HG03039 (cell line): ENCODE measurements around the gene EIF3CL.
"Not testable (repeated sequence)": the region's sequence is repeated elsewhere in the genome, so short reads cannot be mapped to it uniquely, and the experiment has no call there.

ENCODE experiments used
- ATAC-seq: cut with Tn5 transposase; IDR thresholded peaks from one replicate; pipeline ENCODE4 v1.9.1; 2021; ENCODE audit warnings: mild to moderate bottlenecking, moderate library complexity; ENCODE audit not compliant: unreplicated experiment

Gene EIF3CL

GRCh38 chr16:28364268-28365173, 39.1 kb downstream of the EIF3CL start:
- ATAC-seq, result peak; percentile 84

- ATAC-seq, result not testable (repeated sequence)
Measured at GRCh38 chr16:28363408-28363807, 40.2 kb downstream of the EIF3CL start, which contains the start of gene NPIPB6. Gene NPIPB6, minus strand, starts transcription at chr16:28363508. Its CDS starts 686 bp downstream, at chr16:28362822.

GRCh38 chr16:28362600-28362999, 41.0 kb downstream of the EIF3CL start:
- not testable (repeated sequence) for ATAC-seq

- not testable (repeated sequence) for ATAC-seq
Measured at GRCh38 chr16:28338230-28338629, 65.4 kb downstream of the EIF3CL start.

GRCh38 chr16:28336940-28337710, 66.5 kb downstream of the EIF3CL start:
- not testable (repeated sequence) for ATAC-seq

- ATAC-seq, result not testable (repeated sequence)
Measured at GRCh38 chr16:28335678-28336077, 68.0 kb downstream of the EIF3CL start.

- not testable (repeated sequence) for ATAC-seq
Measured at GRCh38 chr16:28332632-28333031, 71.0 kb downstream of the EIF3CL start.

- not testable (repeated sequence) for ATAC-seq
Measured at GRCh38 chr16:28330981-28331380, 72.7 kb downstream of the EIF3CL start.

GRCh38 chr16:28330232-28330631, 73.4 kb downstream of the EIF3CL start:
- not testable (repeated sequence) for ATAC-seq
